GM21786 (cell line): ENCODE results near the gene TTF2.

Source experiments
- ATAC-seq: cut with Tn5 transposase; IDR thresholded peaks from one replicate; pipeline ENCODE4 v1.9.1; 2021; ENCODE audit not compliant: unreplicated experiment

TTF2 gene

DNA sequence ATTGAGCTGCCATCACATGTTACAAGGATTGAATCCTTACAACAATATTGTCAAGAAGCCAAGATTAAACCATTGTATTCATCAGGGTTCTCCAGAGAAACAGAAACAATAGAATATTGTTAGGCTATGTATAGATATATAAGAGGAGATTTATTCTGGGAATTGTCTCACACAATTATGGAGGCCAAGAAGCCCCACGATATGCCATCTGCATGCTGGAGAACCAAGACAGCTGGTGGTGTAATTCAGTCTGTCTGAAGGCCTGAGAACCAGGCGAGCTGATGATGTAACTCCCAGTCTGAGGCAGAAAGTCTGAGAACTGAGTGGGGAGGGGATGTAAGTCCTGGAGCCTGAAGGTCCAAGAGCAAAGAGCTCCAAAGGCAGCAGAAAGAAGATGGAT, 14.5 kb upstream of the TTF2 start:
- no peak for ATAC-seq

DNA sequence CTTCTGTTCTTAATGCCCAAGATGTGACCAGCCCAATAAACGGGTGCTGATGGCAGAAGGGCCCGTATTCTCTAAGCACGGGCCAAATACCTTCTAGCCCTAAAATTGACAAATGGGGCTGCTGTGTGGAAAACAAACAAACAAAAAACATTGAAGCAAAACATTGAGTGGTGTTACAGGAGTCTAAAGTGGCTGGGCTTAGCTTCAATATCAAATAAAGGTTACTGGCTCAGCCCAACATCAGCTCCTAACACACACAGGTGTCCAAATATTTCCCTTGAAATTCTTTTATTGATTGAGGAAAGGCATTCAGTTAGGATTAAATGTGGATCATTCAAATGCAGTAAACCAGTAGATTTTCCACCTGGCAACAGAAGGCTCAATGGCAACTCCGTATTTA, 13.3 kb upstream of the TTF2 start:
- no peak for ATAC-seq

DNA sequence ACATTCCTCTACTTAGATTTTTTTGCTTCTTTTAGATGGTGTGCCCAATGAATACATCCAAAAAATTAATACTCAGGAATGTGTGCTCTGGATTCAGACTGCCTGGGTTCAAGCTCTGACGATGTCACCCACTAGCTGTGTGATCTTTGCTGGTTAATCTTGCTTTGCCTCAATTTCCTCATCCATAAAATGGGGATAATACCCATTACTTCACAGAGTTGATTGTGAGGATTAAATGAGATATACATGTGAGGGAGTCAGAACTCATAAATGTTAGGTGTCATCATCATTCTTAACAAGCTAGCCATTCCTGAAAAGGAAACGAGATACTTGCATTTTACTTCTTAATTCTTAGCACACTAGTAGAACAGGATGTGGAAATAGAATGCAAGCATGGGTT, 12.9 kb upstream of the TTF2 start:
- no peak for ATAC-seq

- no peak for ATAC-seq
Measured at GRCh38 chr1:117049857-117050256, 10.3 kb upstream of the TTF2 start.

DNA sequence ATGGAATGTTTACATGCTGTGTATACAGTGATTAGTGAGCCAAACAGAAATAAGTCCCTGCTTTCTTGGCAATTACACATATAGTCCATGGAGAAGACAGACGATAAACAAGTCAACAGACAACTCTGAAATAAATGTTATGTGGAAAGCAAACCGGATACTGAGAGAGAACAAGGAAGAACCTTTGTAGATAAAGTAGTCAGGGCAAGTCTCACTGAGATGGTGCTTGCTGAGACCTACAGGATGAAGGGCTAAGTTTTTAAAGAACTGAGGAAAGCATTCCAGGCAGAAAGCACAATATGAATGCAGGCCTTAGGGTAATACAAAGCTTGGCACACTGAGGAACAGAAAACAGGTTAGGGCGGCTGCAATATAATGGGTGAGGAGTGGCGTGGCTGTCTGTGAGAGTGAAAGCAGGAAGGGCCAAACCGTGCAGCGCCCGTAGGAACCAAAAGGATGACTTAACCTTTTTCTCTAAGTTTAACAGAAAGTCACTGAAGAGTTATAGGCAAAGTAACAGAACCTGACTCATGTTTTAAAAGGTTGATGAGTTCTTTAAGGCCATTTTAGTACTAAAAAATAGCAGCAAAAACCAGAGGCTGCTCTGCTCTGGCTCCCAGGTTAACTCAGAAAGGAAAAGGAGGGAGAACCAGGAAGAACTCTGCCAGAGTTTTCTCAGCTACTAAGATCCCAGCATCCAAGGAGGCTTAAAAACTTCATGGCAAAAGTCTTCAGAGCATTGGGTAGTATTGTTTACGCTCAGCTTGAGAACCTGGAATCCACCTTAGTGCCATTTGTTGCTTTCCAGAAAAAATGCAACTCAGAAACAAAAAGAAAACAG, 8.7 kb upstream of the TTF2 start:
- ATAC-seq: peak; percentile 89

DNA sequence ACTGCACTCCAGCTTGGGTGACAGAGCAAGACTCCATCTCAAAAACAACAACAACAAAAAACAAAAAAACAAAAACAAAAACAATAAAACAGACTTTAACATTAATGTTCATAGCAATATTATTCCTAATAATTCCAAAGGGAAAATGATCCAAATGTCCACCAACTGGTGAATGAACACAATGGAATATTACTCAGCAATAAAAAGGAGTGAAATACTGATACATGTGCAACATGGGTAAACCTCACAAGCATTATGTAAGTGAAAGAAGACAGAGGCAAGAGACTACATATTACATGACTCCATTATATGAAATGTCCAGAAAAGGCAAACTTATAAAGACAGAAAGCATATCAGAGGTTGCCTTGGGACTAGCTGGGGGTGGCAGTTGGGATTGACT, 6.1 kb upstream of the TTF2 start:
- ATAC-seq: no peak

DNA sequence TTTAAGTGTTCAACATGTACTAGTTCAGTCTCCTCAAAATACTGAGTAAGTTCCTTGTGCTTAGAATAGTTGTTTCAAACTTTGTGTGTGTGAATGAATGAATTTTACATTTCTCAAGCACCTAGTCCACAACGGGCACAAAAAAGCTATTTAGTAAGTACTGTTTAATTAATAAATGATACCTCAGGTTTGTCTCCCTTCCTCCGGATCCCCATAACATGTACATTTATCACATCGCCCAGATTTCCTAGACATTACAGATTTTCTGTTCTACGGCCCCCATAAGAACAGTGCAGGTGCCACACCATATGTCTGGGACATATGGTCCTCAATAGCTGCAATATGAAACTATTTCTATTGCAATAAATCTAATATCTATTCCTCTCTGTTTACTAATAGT, 1.3 kb upstream of the TTF2 start:
- ATAC-seq: no peak

DNA sequence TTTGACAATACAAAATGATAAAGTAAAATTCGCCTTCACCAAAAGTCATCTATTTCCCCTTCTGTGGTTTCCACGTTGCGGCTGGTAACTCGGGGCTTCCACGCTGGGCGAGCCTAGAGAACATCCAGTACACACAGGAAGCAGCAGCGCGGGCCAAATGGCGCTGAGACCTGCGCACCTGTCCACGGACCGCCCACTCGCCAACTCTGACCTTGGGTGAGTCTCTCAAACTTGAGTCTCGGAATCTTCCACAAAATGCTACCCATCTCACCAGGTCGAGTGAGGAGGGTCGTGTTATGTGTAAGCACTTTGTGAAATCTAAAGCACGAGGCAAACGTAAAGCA, 820 bp upstream of the TTF2 start:
- ATAC-seq: peak; percentile 20

DNA sequence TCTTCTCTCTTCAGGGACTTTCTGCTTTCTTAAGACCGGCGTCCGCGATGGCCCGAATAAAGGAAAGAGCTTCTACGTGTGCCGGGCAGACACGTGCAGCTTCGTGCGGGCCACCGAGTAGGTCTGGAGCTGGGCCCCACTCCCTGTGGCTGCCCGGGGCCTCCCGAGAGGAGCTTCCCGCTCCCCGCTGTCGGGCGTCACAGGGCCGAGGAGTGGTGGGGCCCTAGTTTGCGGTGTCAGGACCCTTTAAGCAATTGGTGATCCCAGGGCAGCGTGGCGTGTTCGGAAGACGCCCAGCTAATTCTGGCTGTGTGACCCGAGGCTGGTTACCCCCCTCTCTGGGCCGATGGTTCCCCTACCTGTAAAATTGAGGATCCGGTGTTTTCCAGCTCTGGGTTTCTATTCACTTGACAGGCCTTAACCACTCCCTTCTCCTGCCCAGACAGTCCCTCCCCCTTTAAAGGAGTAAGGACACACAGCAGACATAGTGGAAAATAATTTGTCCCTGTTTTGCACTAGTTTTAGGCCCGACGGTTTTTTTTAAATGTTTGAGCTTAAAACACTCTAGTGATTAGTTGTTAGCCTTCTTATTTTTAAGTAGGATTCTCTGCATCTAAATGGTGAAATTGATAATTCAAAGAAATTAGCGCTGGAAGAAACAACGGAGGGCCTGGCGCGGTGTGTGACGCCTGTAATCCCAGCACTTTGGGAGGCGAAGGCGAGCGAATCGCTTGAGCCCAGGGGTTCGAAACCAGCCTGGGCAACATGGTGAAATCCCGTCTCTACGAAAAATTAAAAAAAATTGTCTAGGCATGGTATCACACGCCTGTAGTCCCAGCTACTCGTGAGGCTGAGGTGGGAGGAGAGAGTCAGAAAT, 553 bp downstream of the TTF2 start:
- ATAC-seq: peak; percentile 0

- peak; percentile 26 for ATAC-seq
Measured at GRCh38 chr1:117061986-117062415, 1.9 kb downstream of the TTF2 start.

- ATAC-seq: no peak
Measured at GRCh38 chr1:117066367-117066766, 6.2 kb downstream of the TTF2 start.

DNA sequence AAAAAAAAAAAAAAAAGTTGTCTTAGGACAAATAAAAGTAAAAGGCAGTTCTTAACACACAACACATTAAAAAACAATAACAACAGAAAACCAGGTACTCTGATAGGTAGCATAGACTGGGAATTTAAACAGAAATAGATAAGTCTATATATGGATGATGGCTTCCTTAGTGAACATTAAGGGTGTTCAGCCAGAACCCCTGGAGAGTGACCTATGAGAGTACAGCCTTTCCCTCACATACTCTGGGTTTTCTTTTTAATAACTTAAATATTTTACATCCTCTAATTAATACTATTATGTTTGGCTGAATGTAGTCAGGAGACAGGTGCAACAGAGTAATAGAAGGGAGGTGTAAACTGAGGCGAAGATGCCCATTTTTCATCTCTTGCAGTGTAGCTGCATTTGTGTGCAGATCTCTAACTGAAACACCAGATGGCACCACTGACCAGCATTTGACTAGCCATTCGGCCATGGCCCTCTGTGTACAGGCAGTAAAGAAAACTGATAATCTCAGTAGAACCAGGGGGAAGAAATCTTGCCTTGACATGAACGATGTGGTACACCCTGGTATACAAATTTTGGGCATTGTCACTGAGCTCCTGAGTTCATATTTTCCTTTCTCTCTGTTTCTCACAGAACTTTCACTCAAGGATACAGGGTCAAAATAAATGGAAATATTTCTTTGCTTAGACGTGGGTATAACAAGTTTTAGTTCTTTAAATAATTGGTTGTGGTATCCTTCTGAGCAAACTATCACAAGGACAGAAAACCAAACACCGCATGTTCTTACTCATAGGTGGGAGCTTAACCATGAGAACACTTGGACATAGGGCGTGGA, 7.6 kb downstream of the TTF2 start:
- ATAC-seq: peak; percentile 65

GRCh38 chr1:117068580-117068979, 8.5 kb downstream of the TTF2 start:
- no peak for ATAC-seq

- ATAC-seq: no peak
Measured at GRCh38 chr1:117069220-117069844, 9.2 kb downstream of the TTF2 start.

- no peak for ATAC-seq
Measured at GRCh38 chr1:117070124-117070523, 10.0 kb downstream of the TTF2 start.

DNA sequence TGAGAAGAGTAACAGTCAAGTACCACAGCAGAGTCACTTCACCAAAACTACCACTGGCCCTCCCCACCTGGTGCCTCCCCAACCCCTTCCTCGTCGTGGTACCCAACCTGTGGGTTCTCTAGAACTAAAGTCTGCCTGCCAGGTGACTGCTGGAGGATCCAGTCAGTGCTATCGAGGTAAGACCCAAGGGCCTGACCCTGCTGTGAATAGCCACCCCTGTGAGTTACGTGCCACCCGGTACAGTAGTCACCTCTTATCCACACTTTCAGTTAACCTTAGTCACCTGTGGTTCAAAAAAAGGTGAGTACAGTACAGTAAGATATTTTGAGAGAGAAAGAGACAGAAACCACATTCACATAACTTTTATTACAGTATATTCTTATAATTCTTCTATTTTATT, 16.5 kb downstream of the TTF2 start:
- ATAC-seq: no peak

GRCh38 chr1:117077267-117077666, 17.1 kb downstream of the TTF2 start:
- ATAC-seq: no peak

DNA sequence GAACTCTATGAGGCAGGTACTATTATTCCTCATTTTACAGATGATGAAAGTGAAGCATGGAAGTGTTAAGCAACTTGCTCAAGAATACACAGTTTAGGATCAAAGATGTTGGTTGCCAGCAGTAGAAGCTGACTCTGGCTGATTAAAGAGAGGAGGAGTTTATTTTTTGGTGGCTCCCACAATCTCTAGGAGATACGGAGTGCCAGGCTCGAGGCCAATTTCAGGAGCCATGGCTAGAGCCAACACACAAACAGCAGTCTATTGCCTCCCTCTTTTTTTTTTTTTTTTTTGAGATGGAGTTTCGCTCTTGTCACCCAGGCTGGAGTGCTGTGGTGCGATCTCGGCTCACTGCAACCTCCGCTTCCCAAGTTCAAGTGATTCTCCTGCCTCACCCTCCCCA, 19.6 kb downstream of the TTF2 start:
- ATAC-seq: no peak

DNA sequence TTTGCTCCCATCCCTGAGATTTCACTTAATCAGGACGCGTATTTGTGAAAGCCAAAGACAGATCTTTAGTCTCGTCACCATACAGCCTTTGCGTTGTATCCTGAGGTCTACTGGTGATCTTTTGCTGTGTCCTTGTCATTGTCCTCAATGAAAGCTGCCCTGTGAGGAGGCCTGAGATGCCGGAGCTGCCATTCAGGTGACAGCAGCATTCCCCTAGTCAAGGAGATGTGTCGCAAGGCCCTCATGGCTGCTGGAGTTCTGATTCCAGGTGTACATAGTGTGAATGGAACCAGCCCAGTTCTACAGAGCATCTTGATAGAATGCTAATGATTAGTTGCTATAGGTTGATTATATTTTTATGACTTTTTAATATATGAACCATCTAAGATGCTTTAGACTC, 24.1 kb downstream of the TTF2 start:
- ATAC-seq: no peak

DNA sequence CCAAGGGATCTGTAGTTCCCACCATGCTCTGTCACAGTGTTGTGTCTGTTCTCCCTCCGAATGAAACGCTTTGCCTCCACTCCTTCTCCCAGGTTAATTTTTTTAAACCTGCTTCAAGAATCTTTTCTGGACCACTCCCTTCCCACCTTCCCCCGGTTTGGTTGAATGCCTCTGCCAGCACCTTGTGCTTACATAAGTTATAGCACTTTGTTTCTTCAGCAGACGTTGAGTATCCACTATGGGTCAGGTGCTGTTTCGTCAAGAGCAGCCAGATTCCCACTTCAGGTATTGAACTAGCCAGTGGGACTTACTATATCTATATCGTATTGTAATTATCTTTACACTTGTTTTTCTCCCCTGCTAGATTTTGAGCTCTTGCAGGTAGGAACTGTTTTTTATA, 27.6 kb downstream of the TTF2 start:
- no peak for ATAC-seq

GRCh38 chr1:117089996-117090395, 29.9 kb downstream of the TTF2 start:
- ATAC-seq: no peak
